WTC11 (cell line): ENCODE results near the gene STRADA.

Experiments
- ATF3 ChIP-seq: sonication (generic); formaldehyde crosslinking; conservative IDR thresholded peaks from 2 replicates; pipeline ENCODE4 v1.8.1; 2022; ENCODE audit warnings: mild to moderate bottlenecking, missing genetic modification reagents
- CREB1 ChIP-seq: sonication (generic); formaldehyde crosslinking; IDR thresholded peaks from 2 replicates; pipeline ENCODE4 v1.8.0; 2023; ENCODE audit warnings: mild to moderate bottlenecking, missing genetic modification reagents
- CTCF ChIP-seq: fragments of 200-600 bp; IDR thresholded peaks from 2 replicates; pipeline ENCODE4 v1.8.0; 2022; ENCODE audit warnings: antibody characterized with exemption
- JUN ChIP-seq: sonication (generic); formaldehyde crosslinking; IDR thresholded peaks from 2 replicates; pipeline ENCODE4 v1.8.0; 2023; ENCODE audit warnings: mild to moderate bottlenecking, missing genetic modification reagents
- MXD4 ChIP-seq: fragments of 250-450 bp; sonication (Bioruptor Pico); IDR thresholded peaks from 2 replicates; pipeline ENCODE4 v1.8.0; 2021; ENCODE audit warnings: mild to moderate bottlenecking, moderate library complexity, borderline replicate concordance
- NR2C2 ChIP-seq: sonication (generic); formaldehyde crosslinking; IDR thresholded peaks from 2 replicates; pipeline ENCODE4 v1.8.0; 2022; ENCODE audit warnings: mild to moderate bottlenecking, missing genetic modification reagents
- RELA ChIP-seq: sonication (generic); formaldehyde crosslinking; IDR thresholded peaks from 2 replicates; pipeline ENCODE4 v1.8.1; 2022; ENCODE audit warnings: missing genetic modification reagents, mild to moderate bottlenecking, borderline replicate concordance
- SP1 ChIP-seq: sonication (generic); formaldehyde crosslinking; conservative IDR thresholded peaks from 2 replicates; pipeline ENCODE4 v1.8.1; 2022; ENCODE audit warnings: missing genetic modification reagents
- TEAD4 ChIP-seq: sonication (generic); formaldehyde crosslinking; IDR thresholded peaks from 2 replicates; pipeline ENCODE4 v1.8.0; 2022; ENCODE audit warnings: mild to moderate bottlenecking, missing genetic modification reagents
- USF2 ChIP-seq: sonication (generic); formaldehyde crosslinking; IDR thresholded peaks from 2 replicates; pipeline ENCODE4 v1.8.1; 2023; ENCODE audit warnings: mild to moderate bottlenecking, missing genetic modification reagents, moderate library complexity
- TF ChIP-seq, protein P1 (sequence below): sonication (generic); formaldehyde crosslinking; IDR thresholded peaks from 2 replicates; pipeline ENCODE4 v1.8.1; 2022; ENCODE audit warnings: mild to moderate bottlenecking, moderate library complexity, missing genetic modification reagents

DNA sequence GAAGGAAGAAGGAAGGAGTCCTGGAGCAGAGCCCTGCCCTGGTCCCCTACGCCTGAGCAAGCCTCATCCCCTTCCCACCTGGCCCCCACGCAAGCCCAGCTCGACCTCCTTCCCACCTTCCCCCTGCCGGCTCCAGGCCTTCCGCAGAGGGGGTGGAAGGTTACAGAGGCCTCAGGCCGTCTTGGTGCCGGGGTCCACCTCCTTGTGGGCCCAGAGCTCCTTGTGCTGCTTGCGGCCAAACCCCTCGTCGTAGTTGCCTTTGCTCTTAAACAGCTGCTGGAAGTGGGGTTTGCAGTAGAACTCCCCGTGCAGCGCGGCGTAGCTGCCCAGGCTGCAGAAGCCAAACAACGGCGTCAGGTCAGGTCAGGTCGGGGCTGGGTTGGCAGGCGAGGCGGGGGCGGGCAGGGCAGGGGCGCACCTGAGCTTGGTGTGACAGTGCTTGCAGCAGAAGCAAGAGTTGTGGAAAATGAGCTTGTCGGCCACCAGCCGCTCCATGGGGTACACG is 43.2 kb downstream of the STRADA start:
- TF ChIP-seq CREB1 (CRISPR knock-in tag) (no peak), RELA (CRISPR knock-in tag) (no peak), CTCF (no peak), MXD4 (CRISPR knock-in tag) (no peak), TEAD4 (CRISPR knock-in tag) (no peak), USF2 (CRISPR knock-in tag) (no peak), NR2C2 (CRISPR knock-in tag) (no peak), ATF3 (no peak), JUN (CRISPR knock-in tag) (no peak), SP1 (CRISPR knock-in tag) (no peak)
- TF ChIP-seq, protein P1, sequence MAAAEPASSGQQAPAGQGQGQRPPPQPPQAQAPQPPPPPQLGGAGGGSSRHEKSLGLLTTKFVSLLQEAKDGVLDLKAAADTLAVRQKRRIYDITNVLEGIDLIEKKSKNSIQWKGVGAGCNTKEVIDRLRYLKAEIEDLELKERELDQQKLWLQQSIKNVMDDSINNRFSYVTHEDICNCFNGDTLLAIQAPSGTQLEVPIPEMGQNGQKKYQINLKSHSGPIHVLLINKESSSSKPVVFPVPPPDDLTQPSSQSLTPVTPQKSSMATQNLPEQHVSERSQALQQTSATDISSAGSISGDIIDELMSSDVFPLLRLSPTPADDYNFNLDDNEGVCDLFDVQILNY (CRISPR knock-in tag) = no peak
